HFFc6 (cell line): ENCODE results near the gene BLMH. TPM values are rescaled to one million over a fixed set of nuclear protein-coding genes. Genes with fewer than 3 reads are reported as not detected.
"Not testable (repeated sequence)": the region's sequence is repeated elsewhere in the genome, so short reads cannot be mapped to it uniquely, and the experiment has no call there.

Experiments
- DNase-seq: peaks from one replicate; pipeline ENCODE4 v3.0.0-alpha.2; 2018
- H3K27ac Mint-ChIP-seq: 2 replicates; pipeline ENCODE4 v1.8.0; 2020; ENCODE audit warnings: mild to moderate bottlenecking, mixed read lengths
- H3K27me3 Mint-ChIP-seq: 2 replicates; pipeline ENCODE4 v1.8.0; 2021; ENCODE audit warnings: mild to moderate bottlenecking, moderate library complexity, mixed read lengths; ENCODE audit not compliant: insufficient read depth
- H3K36me3 Mint-ChIP-seq: 2 replicates; pipeline ENCODE4 v1.8.0; 2021; ENCODE audit warnings: low read depth, mixed read lengths
- H3K4me1 Mint-ChIP-seq: 2 replicates; pipeline ENCODE4 v1.8.0; 2020; ENCODE audit warnings: low read depth, mixed read lengths
- H3K4me3 Mint-ChIP-seq: 2 replicates; pipeline ENCODE4 v1.8.0; 2020; ENCODE audit warnings: mild to moderate bottlenecking, moderate library complexity, mixed read lengths
- H3K9me3 Mint-ChIP-seq: 2 replicates; pipeline ENCODE4 v1.8.0; 2020; ENCODE audit warnings: mild to moderate bottlenecking, mixed read lengths
- total RNA-seq, 6 experiments: library from RNA; stranded (reverse); fragmentation: NEBNext Ultra II Directional; extraction: Animal tissue kit (Norgen Biotek cat#: 25700); gene quantifications; 2 replicates in 1 of 6; 3 replicates in 5 of 6; pipeline ENCODE4 v1.2.3, GENCODE V29; 2021
- TF ChIP-seq, protein P1 (sequence below): fragments of 200-600 bp; sonication (generic); IDR thresholded peaks from 2 replicates; pipeline ENCODE4 v1.5.0; 2021; ENCODE audit warnings: antibody characterized with exemption, mild to moderate bottlenecking

The BLMH gene
- total RNA-seq, 6 experiments from 2014 or later = 20.0 to 24.6 (median 22.4) TPM

- H3K4me1 Mint-ChIP-seq = peaks cover 19% of the 10 kb centered on the region; the same call in 1 of the 2 replicates
- peaks cover 36% of the 10 kb centered on the region for H3K27me3 Mint-ChIP-seq
- no peak overlapping the region; the same call in 1 of the 2 replicates for H3K4me3 Mint-ChIP-seq
- DNase-seq = no peak
- TF ChIP-seq, protein P1, sequence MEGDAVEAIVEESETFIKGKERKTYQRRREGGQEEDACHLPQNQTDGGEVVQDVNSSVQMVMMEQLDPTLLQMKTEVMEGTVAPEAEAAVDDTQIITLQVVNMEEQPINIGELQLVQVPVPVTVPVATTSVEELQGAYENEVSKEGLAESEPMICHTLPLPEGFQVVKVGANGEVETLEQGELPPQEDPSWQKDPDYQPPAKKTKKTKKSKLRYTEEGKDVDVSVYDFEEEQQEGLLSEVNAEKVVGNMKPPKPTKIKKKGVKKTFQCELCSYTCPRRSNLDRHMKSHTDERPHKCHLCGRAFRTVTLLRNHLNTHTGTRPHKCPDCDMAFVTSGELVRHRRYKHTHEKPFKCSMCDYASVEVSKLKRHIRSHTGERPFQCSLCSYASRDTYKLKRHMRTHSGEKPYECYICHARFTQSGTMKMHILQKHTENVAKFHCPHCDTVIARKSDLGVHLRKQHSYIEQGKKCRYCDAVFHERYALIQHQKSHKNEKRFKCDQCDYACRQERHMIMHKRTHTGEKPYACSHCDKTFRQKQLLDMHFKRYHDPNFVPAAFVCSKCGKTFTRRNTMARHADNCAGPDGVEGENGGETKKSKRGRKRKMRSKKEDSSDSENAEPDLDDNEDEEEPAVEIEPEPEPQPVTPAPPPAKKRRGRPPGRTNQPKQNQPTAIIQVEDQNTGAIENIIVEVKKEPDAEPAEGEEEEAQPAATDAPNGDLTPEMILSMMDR = no peak
- no peaks in the 10 kb centered on the region for H3K36me3 Mint-ChIP-seq
- H3K27ac Mint-ChIP-seq = no peak overlapping the region
- H3K9me3 Mint-ChIP-seq = no peaks in the 10 kb centered on the region
These were observed 57.4 kb downstream of the BLMH start for GRCh38 chr17:30234296-30234695.

- H3K36me3 Mint-ChIP-seq = no peaks in the 10 kb centered on the region
- TF ChIP-seq, protein P1 = no peak
- H3K9me3 Mint-ChIP-seq = no peaks in the 10 kb centered on the region
- H3K27ac Mint-ChIP-seq = no peak overlapping the region
- no peak overlapping the region for H3K4me3 Mint-ChIP-seq
- peaks cover 42% of the 10 kb centered on the region for H3K27me3 Mint-ChIP-seq
- no peak for DNase-seq
- H3K4me1 Mint-ChIP-seq = peaks cover 19% of the 10 kb centered on the region; the same call in 1 of the 2 replicates
These were observed 58.8 kb downstream of the BLMH start for GRCh38 chr17:30232824-30233427.

DNA sequence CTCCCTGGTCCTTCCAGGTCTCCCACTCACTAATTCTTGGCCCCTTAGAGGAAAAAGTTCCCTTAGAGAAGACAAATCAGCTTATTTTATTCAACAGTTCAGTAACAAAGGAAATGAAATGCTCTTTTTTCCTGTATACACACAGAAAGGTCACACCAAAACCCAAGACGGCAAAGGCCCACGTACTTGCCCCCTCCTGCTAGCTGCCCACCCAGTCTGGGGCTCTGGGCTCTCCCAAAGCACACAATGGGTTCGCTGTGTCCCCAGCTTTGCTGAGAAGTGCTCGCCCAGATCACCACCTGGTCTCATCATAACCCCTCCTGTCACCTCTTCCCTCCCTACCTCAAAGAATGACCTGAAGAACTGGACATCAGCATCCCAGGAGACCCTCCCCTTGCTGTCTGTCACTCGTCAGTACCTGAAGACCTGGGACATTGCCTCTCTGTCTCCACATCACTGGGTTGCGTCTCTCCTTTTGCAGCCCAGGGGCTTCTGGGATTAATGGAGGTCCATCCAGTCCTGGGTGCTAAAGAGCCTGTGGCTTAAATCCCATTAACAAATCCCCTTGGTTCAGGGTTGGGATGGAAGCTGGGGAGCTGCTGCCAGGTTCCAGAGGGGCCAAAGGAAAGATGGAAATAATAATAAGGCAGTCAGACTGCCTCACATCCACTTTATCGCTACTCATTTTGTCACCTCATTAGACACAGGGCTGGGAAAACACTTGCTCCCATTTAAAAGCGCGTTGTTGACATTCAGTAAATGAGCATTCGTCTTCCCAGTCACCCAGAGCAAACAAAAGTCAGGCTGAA is 59.5 kb downstream of the BLMH start:
- Mint-ChIP-seq H3K36me3 (no peaks in the 10 kb centered on the region), H3K27ac (no peak overlapping the region), H3K4me1 (peaks cover 19% of the 10 kb centered on the region; the same call in 1 of the 2 replicates), H3K4me3 (no peak overlapping the region), H3K9me3 (no peaks in the 10 kb centered on the region), H3K27me3 (peaks cover 43% of the 10 kb centered on the region)
- TF ChIP-seq, protein P1 = no peak
- no peak for DNase-seq

- no peak overlapping the region for H3K4me3 Mint-ChIP-seq
- TF ChIP-seq, protein P1 = no peak
- no peak overlapping the region for H3K27ac Mint-ChIP-seq
- H3K9me3 Mint-ChIP-seq = no peaks in the 10 kb centered on the region
- H3K4me1 Mint-ChIP-seq = 0 out of 2 replicates have a peak, but pooled peaks cover 19% of the 10 kb centered on the region
- H3K36me3 Mint-ChIP-seq = no peaks in the 10 kb centered on the region
- no peak for DNase-seq
- peaks cover 44% of the 10 kb centered on the region for H3K27me3 Mint-ChIP-seq
These were observed 61.1 kb downstream of the BLMH start for GRCh38 chr17:30230596-30231125.

DNA sequence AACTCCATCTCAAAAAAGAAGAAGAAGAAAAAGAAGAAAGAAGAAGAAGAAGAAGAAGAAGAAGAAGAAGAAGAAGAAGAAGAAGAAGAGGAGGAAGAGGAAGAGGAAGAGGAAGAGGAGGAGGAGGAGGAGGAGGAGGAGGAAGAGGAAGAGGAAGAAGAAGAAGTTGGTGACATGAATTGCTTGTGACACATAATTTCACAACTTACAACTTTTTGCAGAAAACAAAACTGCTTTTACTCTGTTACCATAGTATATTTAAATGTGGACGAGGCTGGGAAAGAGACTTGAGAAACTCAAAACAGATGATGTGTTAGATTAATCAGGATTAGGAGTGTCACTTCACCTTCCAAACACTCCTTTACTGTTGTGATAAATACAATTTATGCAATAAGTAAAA is 61.7 kb downstream of the BLMH start:
- not testable (repeated sequence) for H3K9me3 Mint-ChIP-seq, H3K27ac Mint-ChIP-seq, DNase-seq, H3K36me3 Mint-ChIP-seq, H3K4me3 Mint-ChIP-seq
- Mint-ChIP-seq H3K27me3 (peaks cover 43% of the 10 kb centered on the region), H3K4me1 (0 out of 2 replicates have a peak, but pooled peaks cover 19% of the 10 kb centered on the region)

GRCh38 chr17:30229012-30229411 is 62.7 kb downstream of the BLMH start:
- 0 out of 2 replicates have a peak, but pooled peaks cover 16% of the 10 kb centered on the region for H3K4me1 Mint-ChIP-seq
- TF ChIP-seq, protein P1 = no peak
- no peak overlapping the region for H3K4me3 Mint-ChIP-seq
- peaks cover 40% of the 10 kb centered on the region for H3K27me3 Mint-ChIP-seq
- no peak for DNase-seq
- no peak overlapping the region for H3K27ac Mint-ChIP-seq
- H3K36me3 Mint-ChIP-seq = no peaks in the 10 kb centered on the region
- H3K9me3 Mint-ChIP-seq = no peaks in the 10 kb centered on the region
